ENCODE results near the gene TRAPPC3.

TRAPPC3 gene

DNA sequence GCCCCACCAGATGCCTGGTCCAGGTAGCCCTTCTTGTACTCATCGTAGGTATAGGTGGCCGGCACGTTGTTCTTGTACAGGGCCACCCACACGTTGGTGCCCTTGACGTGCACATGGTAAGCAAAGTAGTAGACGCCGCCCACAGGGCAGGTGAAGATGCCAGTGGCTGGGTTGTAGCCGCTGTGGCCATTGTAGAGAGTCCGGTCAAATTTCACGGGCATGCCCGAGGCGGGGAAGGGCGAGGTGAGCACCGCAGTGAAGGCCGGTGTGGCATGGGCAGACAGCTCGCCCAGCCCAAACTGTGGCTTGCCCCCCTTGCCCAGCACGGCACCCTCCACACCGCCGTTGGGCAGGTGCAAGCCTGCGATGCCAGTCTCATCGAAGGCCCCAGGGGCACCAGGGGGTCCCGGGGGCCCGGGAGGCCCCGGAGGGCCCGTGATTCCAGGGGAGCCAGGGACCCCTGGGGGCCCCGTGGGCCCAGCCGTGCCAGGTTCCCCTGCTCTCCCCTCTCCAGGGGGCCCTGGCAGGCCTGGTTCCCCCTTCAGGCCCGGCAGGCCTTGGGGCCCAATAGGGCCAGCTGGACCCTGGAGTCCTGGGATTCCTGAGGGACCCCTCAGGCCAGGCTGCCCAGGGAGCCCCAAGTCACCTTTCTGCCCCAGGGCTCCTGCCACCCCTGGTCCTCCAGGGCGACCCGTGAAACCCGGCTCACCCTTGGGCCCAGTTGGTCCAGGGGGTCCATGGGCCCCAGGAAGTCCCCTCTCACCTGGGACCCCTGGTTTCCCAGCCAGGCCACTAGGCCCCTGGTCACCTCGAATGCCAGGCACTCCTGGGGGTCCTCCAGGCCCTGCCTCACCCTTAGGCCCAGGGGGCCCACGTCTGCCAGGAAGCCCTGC lies 51.3 kb downstream of the TRAPPC3 start:
- no peak for DNase-seq (ENCODE audit: low spot score)

- DNase-seq (ENCODE audit: low spot score) = peak; percentile 41
Observed at GRCh38 chr1:36096500-36097432, 52.5 kb downstream of the TRAPPC3 start.

- no peak for DNase-seq (ENCODE audit: low spot score)
Observed at GRCh38 chr1:36095760-36096405, 53.4 kb downstream of the TRAPPC3 start.

GRCh38 chr1:36094621-36095061 lies 54.6 kb downstream of the TRAPPC3 start:
- no peak for DNase-seq (ENCODE audit: low spot score)

- DNase-seq (ENCODE audit: low spot score) = no peak
Observed at GRCh38 chr1:36093929-36094328, 55.4 kb downstream of the TRAPPC3 start.

- no peak for DNase-seq (ENCODE audit: low spot score)
Observed at GRCh38 chr1:36093226-36093625, 56.1 kb downstream of the TRAPPC3 start.

GRCh38 chr1:36092798-36093185 lies 56.5 kb downstream of the TRAPPC3 start:
- no peak for DNase-seq (ENCODE audit: low spot score)

- no peak for DNase-seq (ENCODE audit: low spot score)
Observed at GRCh38 chr1:36092166-36092797, 57.0 kb downstream of the TRAPPC3 start.

GRCh38 chr1:36091698-36092097 lies 57.6 kb downstream of the TRAPPC3 start:
- DNase-seq (ENCODE audit: low spot score) = no peak

- no peak for DNase-seq (ENCODE audit: low spot score)
Observed at GRCh38 chr1:36091141-36091540, 58.1 kb downstream of the TRAPPC3 start.

- DNase-seq (ENCODE audit: low spot score) = peak; percentile 64
Observed at GRCh38 chr1:36089393-36090121, 59.7 kb downstream of the TRAPPC3 start.

DNA sequence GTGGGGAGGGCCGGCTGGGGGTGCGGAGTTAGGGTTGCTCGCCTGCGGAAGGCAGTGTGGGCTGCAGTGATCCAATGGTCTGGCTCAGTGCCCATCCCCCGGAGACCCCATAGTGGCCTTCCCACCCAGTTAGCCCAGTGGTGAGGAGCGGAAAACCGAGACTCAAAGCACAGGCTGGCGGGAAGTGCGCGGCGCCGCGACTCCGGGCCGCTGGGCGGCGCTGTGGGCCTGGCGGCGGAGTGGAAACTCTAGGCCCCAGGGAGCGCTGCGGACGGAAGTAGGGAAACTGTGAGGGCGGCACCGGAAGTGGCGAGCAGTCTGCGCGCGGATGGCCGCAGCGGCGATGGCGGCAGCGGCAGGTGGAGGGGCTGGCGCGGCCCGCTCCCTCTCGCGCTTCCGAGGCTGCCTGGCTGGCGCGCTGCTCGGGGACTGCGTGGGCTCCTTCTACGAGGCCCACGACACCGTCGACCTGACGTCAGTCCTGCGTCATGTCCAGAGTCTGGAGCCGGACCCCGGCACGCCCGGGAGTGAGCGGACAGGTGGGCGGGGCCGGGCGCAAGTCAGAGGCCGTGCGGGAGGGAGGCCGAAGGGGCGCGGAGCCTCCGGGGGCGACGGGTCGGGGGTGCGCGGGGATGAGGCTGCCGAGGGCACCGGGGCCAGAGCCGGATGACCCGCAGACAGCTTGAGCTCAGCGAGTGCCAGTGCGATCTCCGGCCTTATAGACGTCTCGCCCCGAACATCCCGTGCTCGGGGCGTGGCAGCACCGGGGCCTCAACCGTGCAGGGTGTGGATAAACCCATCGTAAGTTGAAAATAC lies 60.5 kb downstream of the TRAPPC3 start, which contains the start of gene ADPRS:
Gene ADPRS (plus strand): TSS at position 316 of the 816 bp plus-strand sequence. CDS start 13 bp downstream, at position 329.
- DNase-seq (ENCODE audit: low spot score) = peak; percentile 92

DNA sequence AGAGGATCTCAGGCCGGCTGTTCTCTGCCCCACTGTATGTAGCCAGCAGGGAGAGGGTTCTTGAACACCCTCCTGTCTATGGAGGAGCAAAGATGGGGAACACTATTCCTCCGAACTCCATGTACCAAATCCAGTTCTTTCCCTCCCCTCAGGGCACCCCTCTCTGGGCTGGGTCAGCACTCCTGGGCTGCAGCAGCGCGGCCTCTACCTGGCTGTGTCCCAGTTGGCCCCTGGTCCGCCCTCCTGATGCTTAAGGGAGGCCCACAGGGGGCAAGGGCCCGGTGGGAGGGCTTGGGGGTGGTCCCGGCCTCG lies 61.1 kb downstream of the TRAPPC3 start:
- DNase-seq (ENCODE audit: low spot score) = no peak

GRCh38 chr1:36087233-36088123 lies 61.8 kb downstream of the TRAPPC3 start:
- no peak for DNase-seq (ENCODE audit: low spot score)
